Measurements from ENCODE around the gene DDX24.
"Not testable (repeated sequence)": the region's sequence is repeated elsewhere in the genome, so short reads cannot be mapped to it uniquely, and the experiment has no call there.

Gene DDX24

GRCh38 chr14:94077823-94078222 is 3.2 kb downstream of the DDX24 start:
- no peak for DNase-seq

- no peak for DNase-seq
Measured at GRCh38 chr14:94077111-94077821, 3.7 kb downstream of the DDX24 start.

GRCh38 chr14:94075008-94075407 is 6.0 kb downstream of the DDX24 start:
- no peak for DNase-seq

- no peak for DNase-seq
Measured at GRCh38 chr14:94074534-94074933, 6.5 kb downstream of the DDX24 start.

GRCh38 chr14:94072076-94072475 is 8.9 kb downstream of the DDX24 start:
- not testable (repeated sequence) for DNase-seq

- peak; percentile 35 for DNase-seq
Measured at GRCh38 chr14:94066089-94066676, 14.8 kb downstream of the DDX24 start.

GRCh38 chr14:94062344-94062940 is 18.6 kb downstream of the DDX24 start:
- DNase-seq: no peak

- DNase-seq: no peak
Measured at GRCh38 chr14:94059998-94060397, 21.0 kb downstream of the DDX24 start.

- DNase-seq: no peak
Measured at GRCh38 chr14:94058674-94059138, 22.3 kb downstream of the DDX24 start.

GRCh38 chr14:94058128-94058673 is 22.8 kb downstream of the DDX24 start:
- no peak for DNase-seq

- no peak for DNase-seq
Measured at GRCh38 chr14:94056579-94057308, 24.3 kb downstream of the DDX24 start.

- no peak for DNase-seq
Measured at GRCh38 chr14:94054936-94055335, 26.1 kb downstream of the DDX24 start.

GRCh38 chr14:94054401-94054800 is 26.6 kb downstream of the DDX24 start:
- no peak for DNase-seq

- no peak for DNase-seq
Measured at GRCh38 chr14:94052662-94053061, 28.3 kb downstream of the DDX24 start.

- DNase-seq: peak; percentile 68
Measured at GRCh38 chr14:94052199-94052598, 28.8 kb downstream of the DDX24 start.

- no peak for DNase-seq
Measured at GRCh38 chr14:94051779-94052178, 29.2 kb downstream of the DDX24 start.

- no peak for DNase-seq
Measured at GRCh38 chr14:94051115-94051514, 29.9 kb downstream of the DDX24 start.

- no peak for DNase-seq
Measured at GRCh38 chr14:94050231-94050880, 30.6 kb downstream of the DDX24 start.

- no peak for DNase-seq
Measured at GRCh38 chr14:94049625-94050023, 31.4 kb downstream of the DDX24 start.

- peak; percentile 87 for DNase-seq
Measured at GRCh38 chr14:94048691-94049624, 32.0 kb downstream of the DDX24 start.

- no peak for DNase-seq
Measured at GRCh38 chr14:94047581-94047980, 33.4 kb downstream of the DDX24 start.

Measured in DMS153 (cell line).